Adipocyte (in vitro differentiated cells): ENCODE results near the gene TNNI3.

ENCODE experiments used
- DNase-seq: peaks from one replicate; pipeline ENCODE4 v3.0.0-alpha.2; 2015; ENCODE audit warnings: low read depth
- H3K27me3 ChIP-seq: replicated peaks from 2 replicates; pipeline ENCODE4 v1.7.0; 2013; ENCODE audit warnings: mild to moderate bottlenecking, low read length, moderate library complexity; ENCODE audit not compliant: control insufficient read depth, insufficient read depth
- H3K36me3 ChIP-seq: 2 replicates; pipeline ENCODE4 v1.7.0; 2013; ENCODE audit warnings: low read length, mild to moderate bottlenecking, moderate library complexity; ENCODE audit not compliant: control insufficient read depth, insufficient read depth, severe bottlenecking
- H3K4me1 ChIP-seq: 2 replicates; pipeline ENCODE4 v1.7.0; 2013; ENCODE audit warnings: mild to moderate bottlenecking, low read length, moderate library complexity; ENCODE audit not compliant: control insufficient read depth, insufficient read depth
- H3K4me3 ChIP-seq: 2 replicates; pipeline ENCODE4 v1.7.0; 2013; ENCODE audit warnings: mild to moderate bottlenecking, low read length, moderate library complexity
- H3K9ac ChIP-seq: 2 replicates; pipeline ENCODE4 v1.7.0; 2013; ENCODE audit warnings: mild to moderate bottlenecking, low read length, moderate library complexity
- H3K9me3 ChIP-seq: 2 replicates; pipeline ENCODE4 v1.7.0; 2013; ENCODE audit warnings: mild to moderate bottlenecking, low read length, moderate library complexity; ENCODE audit not compliant: control insufficient read depth

TNNI3 gene

DNA sequence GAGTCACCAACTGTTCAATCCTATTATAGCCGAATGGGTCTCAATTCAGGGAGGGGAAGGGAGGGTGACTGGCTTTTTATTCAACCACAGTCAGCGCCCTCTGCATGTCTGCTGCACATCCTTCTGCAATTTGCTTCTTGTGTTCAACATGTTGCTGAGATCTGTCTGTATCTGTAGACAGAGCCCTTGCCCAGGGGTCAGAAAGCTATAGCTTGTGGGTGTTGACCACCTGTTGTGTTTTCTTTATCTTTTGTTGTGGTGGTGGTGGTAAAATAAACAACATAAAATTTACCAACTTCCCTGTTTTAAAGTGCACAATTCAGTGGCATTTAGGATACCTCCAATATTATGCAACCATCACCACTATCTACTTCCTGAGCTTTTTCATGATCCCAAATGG, 52.3 kb downstream of the TNNI3 start:
- no peak for DNase-seq
- Histone ChIP-seq H3K4me3 (no peak overlapping the region), H3K9me3 (peaks cover 7% of the 10 kb centered on the region), H3K9ac (no peak overlapping the region), H3K4me1 (no peaks in the 10 kb centered on the region), H3K36me3 (peaks cover 41% of the 10 kb centered on the region), H3K27me3 (no peaks in the 10 kb centered on the region)

DNA sequence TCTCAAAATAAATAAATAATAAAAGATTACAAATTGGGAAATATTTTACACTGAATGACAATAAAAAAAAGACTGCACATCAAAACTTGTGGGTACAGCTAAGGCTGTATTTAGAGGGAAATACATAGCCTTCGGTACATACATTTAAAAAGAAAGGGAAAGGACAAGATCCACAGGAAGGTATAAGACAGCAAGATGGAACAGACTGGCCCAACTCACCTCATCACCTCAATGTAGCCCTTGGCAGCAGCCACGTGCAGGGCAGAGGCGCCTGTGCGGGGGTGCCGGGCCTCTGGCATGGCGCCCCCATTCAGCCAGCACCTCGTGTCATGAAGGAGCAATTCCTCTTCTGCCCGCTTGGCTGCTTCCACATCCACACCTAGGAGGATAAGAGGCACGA, 54.3 kb downstream of the TNNI3 start:
- Histone ChIP-seq H3K27me3 (no peaks in the 10 kb centered on the region), H3K9ac (no peak overlapping the region), H3K4me1 (no peaks in the 10 kb centered on the region), H3K9me3 (peaks cover 7% of the 10 kb centered on the region), H3K4me3 (no peak overlapping the region), H3K36me3 (peaks cover 52% of the 10 kb centered on the region)
- DNase-seq: no peak
